Measurements from ENCODE around the gene ITGB2.

ITGB2 gene

GRCh38 chr21:44867999-44868700, 52.5 kb downstream of the ITGB2 start:
- no peak for DNase-seq (ENCODE audit: low read depth)

- no peak for DNase-seq (ENCODE audit: low read depth)
Measured at GRCh38 chr21:44867464-44867863, 53.2 kb downstream of the ITGB2 start.

GRCh38 chr21:44866780-44867179, 53.9 kb downstream of the ITGB2 start:
- DNase-seq (ENCODE audit: low read depth): peak; percentile 47

- no peak for DNase-seq (ENCODE audit: low read depth)
Measured at GRCh38 chr21:44865561-44866280, 55.0 kb downstream of the ITGB2 start.

- no peak for DNase-seq (ENCODE audit: low read depth)
Measured at GRCh38 chr21:44862869-44863685, 57.6 kb downstream of the ITGB2 start.

- no peak for DNase-seq (ENCODE audit: low read depth)
Measured at GRCh38 chr21:44858791-44859190, 61.9 kb downstream of the ITGB2 start.

GRCh38 chr21:44858291-44858690, 62.4 kb downstream of the ITGB2 start:
- no peak for DNase-seq (ENCODE audit: low read depth)

GRCh38 chr21:44857127-44857892, 63.4 kb downstream of the ITGB2 start:
- no peak for DNase-seq (ENCODE audit: low read depth)

GRCh38 chr21:44856131-44856530, 64.6 kb downstream of the ITGB2 start:
- DNase-seq (ENCODE audit: low read depth): no peak

GRCh38 chr21:44855572-44855971, 65.1 kb downstream of the ITGB2 start:
- DNase-seq (ENCODE audit: low read depth): no peak

GRCh38 chr21:44854664-44855446, 65.8 kb downstream of the ITGB2 start:
- DNase-seq (ENCODE audit: low read depth): no peak

GRCh38 chr21:44854391-44854663, 66.4 kb downstream of the ITGB2 start:
- DNase-seq (ENCODE audit: low read depth): no peak

- no peak for DNase-seq (ENCODE audit: low read depth)
Measured at GRCh38 chr21:44853601-44854390, 66.9 kb downstream of the ITGB2 start.

- DNase-seq (ENCODE audit: low read depth): no peak
Measured at GRCh38 chr21:44850905-44851657, 69.6 kb downstream of the ITGB2 start.

- DNase-seq (ENCODE audit: low read depth): no peak
Measured at GRCh38 chr21:44850208-44850800, 70.4 kb downstream of the ITGB2 start.

- no peak for DNase-seq (ENCODE audit: low read depth)
Measured at GRCh38 chr21:44849616-44850130, 71.0 kb downstream of the ITGB2 start.

- no peak for DNase-seq (ENCODE audit: low read depth)
Measured at GRCh38 chr21:44848821-44849521, 71.7 kb downstream of the ITGB2 start.

- DNase-seq (ENCODE audit: low read depth): no peak
Measured at GRCh38 chr21:44847261-44848056, 73.2 kb downstream of the ITGB2 start.

Measured in EH (cell line).